ENCODE measurements around the gene DTHD1. TPM values are rescaled to one million over a fixed set of nuclear protein-coding genes. Genes with fewer than 3 reads are reported as not detected.
A peak's percentile ranks its signal among the peaks of the same experiment; 100 is the strongest.

Gene DTHD1
- not detected in 2 replicates for total RNA-seq (ENCODE audit: low replicate concordance)

DNA sequence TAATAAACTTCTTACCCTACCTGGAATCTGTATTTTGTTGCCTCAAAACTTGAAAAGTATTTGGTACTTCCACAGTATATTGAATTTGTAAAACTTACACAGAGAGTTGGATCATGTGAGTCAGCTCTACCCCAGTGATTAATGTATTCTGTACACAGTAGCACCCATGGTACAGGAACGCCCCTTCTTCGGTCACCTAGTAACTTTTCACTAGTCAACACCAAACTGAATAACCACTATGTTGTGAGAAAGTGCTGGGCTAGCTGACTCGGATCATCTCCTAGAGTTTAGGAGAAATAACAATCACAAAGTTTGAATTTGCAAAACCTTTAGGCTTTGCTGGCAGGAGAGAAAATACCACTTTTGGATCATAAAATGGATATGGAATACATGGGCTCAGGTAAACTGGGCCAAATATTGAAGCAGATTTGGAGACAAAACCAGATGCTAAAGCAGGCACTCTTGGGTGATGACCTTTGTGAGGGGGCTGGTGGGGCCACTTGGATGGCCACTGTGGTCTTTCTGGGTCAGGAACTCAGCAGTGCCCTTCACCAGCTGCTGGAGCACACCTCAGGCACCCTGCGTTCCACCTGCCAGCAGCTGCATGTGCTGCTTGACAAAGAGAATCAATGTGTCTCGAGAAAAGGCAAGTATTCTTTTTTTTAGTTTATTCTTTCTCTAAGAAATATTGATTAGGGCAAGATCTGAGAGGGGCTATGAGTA is at the start of gene DTHD1:
DTHD1 (plus strand) TSS at position 233 of the 723 bp plus-strand sequence; CDS start at position 376, 143 bp downstream.
- H2AFZ ChIP-seq (replicated peaks), result peak within 1 kb of the TSS; percentile 29
- no peak within 1 kb of the TSS for H3K4me3 ChIP-seq
- no peak within 1 kb of the TSS for H3K27ac ChIP-seq
- peak within 1 kb of the TSS; percentile 54 for H3K4me2 ChIP-seq
- TF ChIP-seq EZH2 (IDR thresholded peaks at IDR 0.05), result no peak
- no peak for TF ChIP-seq EZH2phosphoT487 (IDR thresholded peaks at IDR 0.05)
- TF ChIP-seq, protein P1, sequence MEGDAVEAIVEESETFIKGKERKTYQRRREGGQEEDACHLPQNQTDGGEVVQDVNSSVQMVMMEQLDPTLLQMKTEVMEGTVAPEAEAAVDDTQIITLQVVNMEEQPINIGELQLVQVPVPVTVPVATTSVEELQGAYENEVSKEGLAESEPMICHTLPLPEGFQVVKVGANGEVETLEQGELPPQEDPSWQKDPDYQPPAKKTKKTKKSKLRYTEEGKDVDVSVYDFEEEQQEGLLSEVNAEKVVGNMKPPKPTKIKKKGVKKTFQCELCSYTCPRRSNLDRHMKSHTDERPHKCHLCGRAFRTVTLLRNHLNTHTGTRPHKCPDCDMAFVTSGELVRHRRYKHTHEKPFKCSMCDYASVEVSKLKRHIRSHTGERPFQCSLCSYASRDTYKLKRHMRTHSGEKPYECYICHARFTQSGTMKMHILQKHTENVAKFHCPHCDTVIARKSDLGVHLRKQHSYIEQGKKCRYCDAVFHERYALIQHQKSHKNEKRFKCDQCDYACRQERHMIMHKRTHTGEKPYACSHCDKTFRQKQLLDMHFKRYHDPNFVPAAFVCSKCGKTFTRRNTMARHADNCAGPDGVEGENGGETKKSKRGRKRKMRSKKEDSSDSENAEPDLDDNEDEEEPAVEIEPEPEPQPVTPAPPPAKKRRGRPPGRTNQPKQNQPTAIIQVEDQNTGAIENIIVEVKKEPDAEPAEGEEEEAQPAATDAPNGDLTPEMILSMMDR (IDR thresholded peaks at IDR 0.05), result no peak
- H3K27me3 ChIP-seq, result no peaks in the 10 kb centered on the region
- H3F3A ChIP-seq (ENCODE audit: low read depth), result no peaks in the 10 kb centered on the region
- peaks cover 40% of the 10 kb centered on the region for H3K4me1 Mint-ChIP-seq
- H4K20me1 ChIP-seq (ENCODE audit: low read depth), result no peaks in the 10 kb centered on the region
- H3K79me2 ChIP-seq (ENCODE audit: low read depth), result no peaks in the 10 kb centered on the region
- H3K36me3 ChIP-seq, result no peaks in the 10 kb centered on the region
- peaks cover 2% of the 10 kb centered on the region for H3K27me3 Mint-ChIP-seq (ENCODE audit: insufficient read depth, low read depth)
- H3K9me3 ChIP-seq (ENCODE audit: low read depth), result no peaks in the 10 kb centered on the region
- H3K4me3 Mint-ChIP-seq, result no peak within 1 kb of the TSS
- peak within 1 kb of the TSS; percentile 82 for H3K27ac Mint-ChIP-seq
- no peaks in the 10 kb centered on the region for H3K9me3 Mint-ChIP-seq
- H3K36me3 Mint-ChIP-seq, result no peaks in the 10 kb centered on the region
- no peak for DNase-seq (ENCODE audit: low spot score)
- no peak within 1 kb of the TSS for H3K9ac ChIP-seq
- H3K4me1 ChIP-seq, result peaks cover 10% of the 10 kb centered on the region

DNA sequence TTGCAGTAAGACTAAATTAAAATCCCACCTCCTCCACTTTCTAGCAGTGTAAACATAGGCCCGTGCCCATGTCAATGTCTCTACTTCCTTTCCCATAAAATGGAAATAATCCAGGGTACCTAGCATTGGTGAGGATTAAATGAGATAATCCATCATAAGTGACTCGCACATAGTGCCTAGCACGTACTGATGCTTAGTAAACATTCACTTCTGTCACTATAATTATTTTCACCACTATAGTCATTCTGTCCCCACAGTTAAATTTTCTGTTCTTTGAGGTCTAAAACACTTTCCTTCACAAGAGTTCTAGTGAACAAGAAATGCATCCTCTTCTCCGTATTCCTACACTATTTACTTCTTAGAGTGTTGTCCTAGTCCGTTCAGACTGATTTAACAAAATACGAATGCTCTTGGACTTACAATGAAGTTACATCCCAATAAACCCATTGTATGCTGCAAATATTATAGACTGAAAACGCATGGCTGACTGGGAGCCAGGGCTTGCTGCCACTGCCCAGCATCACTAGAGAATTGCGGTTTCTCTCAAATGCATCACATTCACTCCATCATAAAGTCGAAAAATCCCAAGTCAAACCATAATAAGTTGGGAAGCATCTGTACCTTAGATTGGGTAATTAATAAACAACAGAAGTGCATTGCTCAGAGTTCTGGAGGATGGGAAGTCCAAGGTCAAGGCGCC is 47.7 kb upstream of the DTHD1 start:
- Histone ChIP-seq H3F3A (ENCODE audit: low read depth) (no peaks in the 10 kb centered on the region), H3K4me1 (no peaks in the 10 kb centered on the region), H2AFZ (replicated peaks) (no peak overlapping the region), H3K4me3 (no peak overlapping the region), H3K36me3 (no peaks in the 10 kb centered on the region), H3K4me2 (no peak overlapping the region), H3K9ac (no peak overlapping the region), H3K27ac (no peak overlapping the region), H4K20me1 (ENCODE audit: low read depth) (no peaks in the 10 kb centered on the region), H3K9me3 (ENCODE audit: low read depth) (no peaks in the 10 kb centered on the region), H3K79me2 (ENCODE audit: low read depth) (no peaks in the 10 kb centered on the region), H3K27me3 (no peaks in the 10 kb centered on the region)
- no peak for DNase-seq (ENCODE audit: low spot score)
- H3K27ac Mint-ChIP-seq, result no peak overlapping the region
- no peaks in the 10 kb centered on the region for H3K4me1 Mint-ChIP-seq
- no peak overlapping the region for H3K4me3 Mint-ChIP-seq
- peaks cover 3% of the 10 kb centered on the region for H3K27me3 Mint-ChIP-seq (ENCODE audit: insufficient read depth, low read depth)
- no peak for TF ChIP-seq EZH2 (IDR thresholded peaks at IDR 0.05)
- peaks cover 2% of the 10 kb centered on the region for H3K9me3 Mint-ChIP-seq
- H3K36me3 Mint-ChIP-seq, result no peaks in the 10 kb centered on the region

DNA sequence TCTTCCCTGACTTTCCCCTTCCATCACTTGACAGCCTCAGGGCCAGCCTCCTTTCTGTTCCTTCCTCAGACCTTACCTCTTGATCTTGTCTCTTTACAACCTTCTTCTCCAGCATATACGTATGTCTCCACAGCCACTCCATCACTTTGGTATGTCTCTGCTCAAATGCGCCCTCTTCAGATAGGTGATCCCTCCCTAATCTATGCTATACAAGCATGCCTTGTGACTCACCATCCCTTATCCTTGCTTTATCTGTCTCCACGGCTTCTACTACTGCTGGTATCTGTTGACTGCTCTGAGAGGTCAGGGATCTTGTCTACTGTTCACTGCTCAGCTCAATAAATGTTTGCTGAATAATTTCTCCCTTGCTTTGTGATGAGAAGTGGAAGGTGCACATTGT is 46.1 kb upstream of the DTHD1 start:
- no peak for DNase-seq (ENCODE audit: low spot score)
- Histone ChIP-seq H3K27me3 (no peaks in the 10 kb centered on the region), H3K36me3 (no peaks in the 10 kb centered on the region), H3K27ac (no peak overlapping the region), H3K4me3 (no peak overlapping the region), H3F3A (ENCODE audit: low read depth) (no peaks in the 10 kb centered on the region), H2AFZ (replicated peaks) (no peak overlapping the region), H3K9me3 (ENCODE audit: low read depth) (no peaks in the 10 kb centered on the region), H4K20me1 (ENCODE audit: low read depth) (no peaks in the 10 kb centered on the region), H3K4me2 (no peak overlapping the region), H3K79me2 (ENCODE audit: low read depth) (no peaks in the 10 kb centered on the region), H3K4me1 (no peaks in the 10 kb centered on the region), H3K9ac (no peak overlapping the region)
- Mint-ChIP-seq H3K9me3 (peaks cover 2% of the 10 kb centered on the region), H3K4me3 (no peak overlapping the region), H3K27me3 (ENCODE audit: insufficient read depth, low read depth) (peaks cover 3% of the 10 kb centered on the region), H3K4me1 (no peaks in the 10 kb centered on the region), H3K27ac (no peak overlapping the region), H3K36me3 (no peaks in the 10 kb centered on the region)
- no peak for TF ChIP-seq EZH2 (IDR thresholded peaks at IDR 0.05)
- TF ChIP-seq, protein P1 (IDR thresholded peaks at IDR 0.05), result peak; percentile 11

DNA sequence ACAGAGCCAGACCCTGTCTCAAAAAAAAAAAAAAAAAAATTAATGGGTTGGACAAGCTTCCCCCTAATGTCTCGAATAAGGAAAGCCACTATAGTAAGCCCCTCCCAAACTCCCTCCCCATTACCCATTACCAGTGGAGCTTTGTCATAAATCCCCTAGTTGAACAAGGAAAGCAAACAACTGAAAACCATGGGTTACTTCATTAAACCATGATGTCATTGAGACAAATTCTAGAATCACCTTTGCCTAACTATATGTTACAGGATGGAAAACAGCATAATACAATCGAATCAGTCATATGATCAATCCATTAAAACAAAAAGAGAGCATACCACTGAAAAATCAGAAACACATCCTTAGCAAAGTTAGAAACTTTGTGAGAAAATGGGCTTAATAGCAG is 45.3 kb upstream of the DTHD1 start:
- H3K36me3 Mint-ChIP-seq, result no peaks in the 10 kb centered on the region
- H3K4me3 Mint-ChIP-seq, result no peak overlapping the region
- no peak for DNase-seq (ENCODE audit: low spot score)
- no peak overlapping the region for H3K27ac ChIP-seq
- H3K27me3 Mint-ChIP-seq (ENCODE audit: insufficient read depth, low read depth), result no peaks in the 10 kb centered on the region
- H3K9me3 Mint-ChIP-seq, result peaks cover 2% of the 10 kb centered on the region
- H3K27ac Mint-ChIP-seq, result no peak overlapping the region
- H3K36me3 ChIP-seq, result no peaks in the 10 kb centered on the region
- TF ChIP-seq EZH2 (IDR thresholded peaks at IDR 0.05) (no peak), EZH2phosphoT487 (IDR thresholded peaks at IDR 0.05) (no peak)
- TF ChIP-seq, protein P1 (IDR thresholded peaks at IDR 0.05), result no peak
- no peak overlapping the region for H3K4me2 ChIP-seq
- H2AFZ ChIP-seq (replicated peaks), result no peak overlapping the region
- H3K4me3 ChIP-seq, result no peak overlapping the region
- no peaks in the 10 kb centered on the region for H3F3A ChIP-seq (ENCODE audit: low read depth)
- no peak overlapping the region for H3K9ac ChIP-seq
- H3K4me1 Mint-ChIP-seq, result no peaks in the 10 kb centered on the region
- no peaks in the 10 kb centered on the region for H3K9me3 ChIP-seq (ENCODE audit: low read depth)
- H3K4me1 ChIP-seq, result no peaks in the 10 kb centered on the region
- no peaks in the 10 kb centered on the region for H4K20me1 ChIP-seq (ENCODE audit: low read depth)
- H3K27me3 ChIP-seq, result no peaks in the 10 kb centered on the region
- H3K79me2 ChIP-seq (ENCODE audit: low read depth), result no peaks in the 10 kb centered on the region

Measured in neural progenitor cell (in vitro differentiated cells).